H9 (cell line): ENCODE measurements around the gene KCNJ16. TPM values are rescaled to one million over a fixed set of nuclear protein-coding genes. Genes with fewer than 3 reads are reported as not detected.

Source experiments
- DNase-seq: peaks from one replicate; pipeline ENCODE4 v3.0.0-alpha.2; 2017
- H2AFZ ChIP-seq: one replicate; pipeline ENCODE4 v1.6.1; 2013; ENCODE audit warnings: mild to moderate bottlenecking, low read length, control low read depth, moderate library complexity
- H2AK5ac ChIP-seq: 2 replicates; pipeline ENCODE4 v1.6.1; 2013; ENCODE audit warnings: low read length, control low read depth, mixed read lengths; ENCODE audit not compliant: insufficient read length
- H2BK120ac ChIP-seq: one replicate; pipeline ENCODE4 v1.6.1; 2013; ENCODE audit warnings: low read depth, mild to moderate bottlenecking, low read length, control low read depth, inconsistent platforms; ENCODE audit not compliant: poor library complexity, severe bottlenecking
- H2BK12ac ChIP-seq: 2 replicates; pipeline ENCODE4 v1.6.1; 2013; ENCODE audit warnings: low read length, control low read depth, mixed read lengths, low read depth; ENCODE audit not compliant: insufficient read length
- H2BK15ac ChIP-seq: 2 replicates; pipeline ENCODE4 v1.6.1; 2013; ENCODE audit warnings: low read depth, low read length, control low read depth
- H2BK20ac ChIP-seq: one replicate; pipeline ENCODE4 v1.6.1; 2013; ENCODE audit warnings: low read depth, mild to moderate bottlenecking, low read length, control low read depth, inconsistent platforms; ENCODE audit not compliant: poor library complexity, severe bottlenecking
- H2BK5ac ChIP-seq: 2 replicates; pipeline ENCODE4 v1.6.1; 2013; ENCODE audit warnings: low read length, control low read depth, mixed read lengths; ENCODE audit not compliant: insufficient read length
- H3K14ac ChIP-seq: 2 replicates; pipeline ENCODE4 v1.6.1; 2013; ENCODE audit warnings: low read length, control low read depth; ENCODE audit not compliant: insufficient read depth
- H3K18ac ChIP-seq: 2 replicates; pipeline ENCODE4 v1.6.1; 2013; ENCODE audit warnings: low read depth, mild to moderate bottlenecking, mixed read lengths, low read length, control low read depth; ENCODE audit not compliant: insufficient read length
- H3K23ac ChIP-seq: 2 replicates; pipeline ENCODE4 v1.6.1; 2013; ENCODE audit warnings: low read length, control low read depth, mixed read lengths, low read depth; ENCODE audit not compliant: insufficient read length
- H3K23me2 ChIP-seq: 2 replicates; pipeline ENCODE4 v1.6.1; 2013; ENCODE audit warnings: low read depth, mild to moderate bottlenecking, mixed read lengths, low read length, control low read depth; ENCODE audit not compliant: insufficient read length, poor library complexity, severe bottlenecking
- H3K27ac ChIP-seq: 2 replicates; pipeline ENCODE4 v1.5.1; 2013; ENCODE audit warnings: low read length, control low read depth, mixed read lengths, low read depth; ENCODE audit not compliant: insufficient read length
- H3K27me3 ChIP-seq: 2 replicates; pipeline ENCODE4 v1.6.1; 2013; ENCODE audit warnings: low read length, control low read depth, inconsistent platforms; ENCODE audit not compliant: insufficient read depth
- H3K4ac ChIP-seq: 2 replicates; pipeline ENCODE4 v1.6.1; 2013; ENCODE audit warnings: low read depth, mild to moderate bottlenecking, control low read depth, inconsistent platforms, low read length, moderate library complexity
- H3K4me1 ChIP-seq: 2 replicates; pipeline ENCODE4 v1.6.1; 2013; ENCODE audit warnings: low read length, control low read depth, inconsistent platforms; ENCODE audit not compliant: insufficient read depth
- H3K4me2 ChIP-seq: 2 replicates; pipeline ENCODE4 v1.6.1; 2013; ENCODE audit warnings: low read length, control low read depth, mixed read lengths; ENCODE audit not compliant: insufficient read length, insufficient read depth
- H3K56ac ChIP-seq: 2 replicates; pipeline ENCODE4 v1.6.1; 2013; ENCODE audit warnings: low read depth, mild to moderate bottlenecking, mixed read lengths, low read length, control low read depth; ENCODE audit not compliant: insufficient read length
- H3K79me1 ChIP-seq: 2 replicates; pipeline ENCODE4 v1.6.1; 2013; ENCODE audit warnings: low read depth, mild to moderate bottlenecking, moderate library complexity, low read length, control low read depth, inconsistent platforms; ENCODE audit not compliant: insufficient read depth, poor library complexity, severe bottlenecking
- H3K79me2 ChIP-seq: 2 replicates; pipeline ENCODE4 v1.6.1; 2013; ENCODE audit warnings: low read length, control low read depth, inconsistent platforms; ENCODE audit not compliant: insufficient read depth
- H3K9ac ChIP-seq: 2 replicates; pipeline ENCODE4 v1.6.1; 2013; ENCODE audit warnings: low read length, control low read depth, mixed read lengths; ENCODE audit not compliant: insufficient read length; ENCODE audit errors: extremely low read depth
- H3K9me3 ChIP-seq: one replicate; pipeline ENCODE4 v1.6.1; 2013; ENCODE audit warnings: low read depth, low read length, inconsistent platforms; ENCODE audit not compliant: control insufficient read depth
- H3T11ph ChIP-seq: one replicate; pipeline ENCODE4 v1.6.1; 2013; ENCODE audit warnings: mild to moderate bottlenecking, low read length, control low read depth, inconsistent platforms
- H4K20me1 ChIP-seq: one replicate; pipeline ENCODE4 v1.6.1; 2013; ENCODE audit not compliant: control insufficient read depth, insufficient read length, insufficient read depth
- H4K5ac ChIP-seq: 2 replicates; pipeline ENCODE4 v1.6.1; 2013; ENCODE audit warnings: low read depth, mild to moderate bottlenecking, mixed read lengths, low read length, control low read depth; ENCODE audit not compliant: insufficient read length
- H4K8ac ChIP-seq: replicated peaks from 2 replicates; pipeline ENCODE4 v1.6.1; 2013; ENCODE audit warnings: low read length, control low read depth, mixed read lengths, low read depth; ENCODE audit not compliant: insufficient read length
- H4K91ac ChIP-seq: 2 replicates; pipeline ENCODE4 v1.6.1; 2013; ENCODE audit warnings: low read depth, mild to moderate bottlenecking, moderate library complexity, mixed read lengths, low read length, control low read depth; ENCODE audit not compliant: insufficient read length
- H3K27ac Mint-ChIP-seq, 3 experiments: 2 replicates in 2 of 3; 3 replicates in 1 of 3; pipeline ENCODE4 v1.8.0; 2020 to 2021; ENCODE audit warnings: mixed read lengths in 3 of 3, mild to moderate bottlenecking in 1 of 3, moderate library complexity in 1 of 3
- H3K27me3 Mint-ChIP-seq: 2 replicates; pipeline ENCODE4 v1.8.0; 2021; ENCODE audit warnings: low read depth, mild to moderate bottlenecking, moderate library complexity, mixed read lengths
- H3K36me3 Mint-ChIP-seq, 3 experiments: 2 replicates in 2 of 3; 3 replicates in 1 of 3; pipeline ENCODE4 v1.8.0; 2020 to 2021; ENCODE audit warnings: low read depth in 3 of 3, mixed read lengths in 3 of 3; ENCODE audit not compliant: insufficient read depth in 1 of 3
- H3K4me1 Mint-ChIP-seq, 2 experiments: 2 replicates each; pipeline ENCODE4 v1.8.0; 2020; ENCODE audit warnings: mixed read lengths in 2 of 2
- H3K4me3 Mint-ChIP-seq, 2 experiments: 2 replicates in 1 of 2; 3 replicates in 1 of 2; pipeline ENCODE4 v1.8.0; 2020 to 2021; ENCODE audit warnings: mild to moderate bottlenecking in 2 of 2, mixed read lengths in 2 of 2, moderate library complexity in 1 of 2
- H3K9me3 Mint-ChIP-seq, 2 experiments: 2 replicates in 1 of 2; 3 replicates in 1 of 2; pipeline ENCODE4 v1.8.0; 2020; ENCODE audit warnings: mild to moderate bottlenecking in 2 of 2, mixed read lengths in 2 of 2, moderate library complexity in 1 of 2
- CTCF ChIP-seq: fragments of 200-600 bp; sonication (generic); conservative IDR thresholded peaks from 3 replicates; pipeline ENCODE4 v1.8.0; 2021; ENCODE audit warnings: antibody characterized with exemption, mild to moderate bottlenecking
- WGBS: extraction: QIAGEN DNeasy Blood & Tissue Kit; methylation state at CpG from one replicate; pipeline ENCODE4 v1.1.7; 2013; ENCODE audit warnings: missing lambda C conversion rate, low lambda C conversion rate, mixed read lengths; ENCODE audit not compliant: insufficient read length; ENCODE audit errors: extremely low coverage; 5-methylcytosine and 5-hydroxymethylcytosine counted together
- total RNA-seq: library from RNA; stranded (reverse); gene quantifications from 2 replicates; pipeline ENCODE4 v1.2.1, GENCODE V29; 2021

KCNJ16 gene
- total RNA-seq, 1 experiment from 2014 or later: not detected

GRCh38 chr17:70030371-70030770 lies 44.7 kb upstream of the KCNJ16 start:
- Histone ChIP-seq H3K4me2 (no peak overlapping the region), H3K4ac (no peak overlapping the region), H4K5ac (no peak overlapping the region), H4K20me1 (no peaks in the 10 kb centered on the region), H4K91ac (no peak overlapping the region), H3K9me3 (no peaks in the 10 kb centered on the region), H2AK5ac (no peak overlapping the region), H3K27me3 (no peaks in the 10 kb centered on the region), H2BK120ac (no peak overlapping the region), H2BK5ac (no peak overlapping the region), H2AFZ (no peak overlapping the region), H3K23ac (no peak overlapping the region), H3K4me1 (no peaks in the 10 kb centered on the region), H2BK15ac (no peak overlapping the region), H3T11ph (no peak overlapping the region), H2BK12ac (no peak overlapping the region), H3K56ac (no peak overlapping the region), H3K18ac (no peak overlapping the region), H3K27ac (no peak overlapping the region), H3K14ac (no peak overlapping the region), H4K8ac (no peak overlapping the region), H3K23me2 (no peaks in the 10 kb centered on the region), H2BK20ac (no peak overlapping the region), H3K79me2 (no peaks in the 10 kb centered on the region), H3K9ac (no peak overlapping the region), H3K79me1 (no peaks in the 10 kb centered on the region)
- H3K27ac Mint-ChIP-seq: no peak overlapping the region
- H3K4me3 Mint-ChIP-seq: no peak overlapping the region
- TF ChIP-seq CTCF: no peak
- no peaks in the 10 kb centered on the region; a peak in 2 of 7 replicates for H3K36me3 Mint-ChIP-seq
- H3K27me3 Mint-ChIP-seq: no peaks in the 10 kb centered on the region
- peaks cover 2 to 3% of the 10 kb centered on the region in 2 experiments; a peak in 3 of 4 replicates for H3K4me1 Mint-ChIP-seq
- no CpG with 5 or more reads among the region's 1 CpG for WGBS
- DNase-seq: no peak
- H3K9me3 Mint-ChIP-seq: no peaks in the 10 kb centered on the region; a peak in 1 of 5 replicates
